Testis (tissue), 2 donors: ENCODE results near the gene PPP1R3D.

Experiments
- POLR2A ChIP-seq: fragments of 450-650 bp; IDR thresholded peaks from one replicate; pipeline ENCODE4 v1.6.1; 2017; ENCODE audit warnings: antibody characterized with exemption, mild to moderate bottlenecking, moderate library complexity
- TF ChIP-seq, protein P1 (sequence below), 3 experiments: fragments of 450-650 bp in 2 of 3; fragments of 200-600 bp in 1 of 3; sonication (generic) in 1 of 3; IDR thresholded peaks; one replicate each; pipeline ENCODE4 v1.5.1; 2016 to 2019; ENCODE audit warnings: antibody characterized with exemption in 3 of 3, mild to moderate bottlenecking in 2 of 3, moderate library complexity in 1 of 3

DNA sequence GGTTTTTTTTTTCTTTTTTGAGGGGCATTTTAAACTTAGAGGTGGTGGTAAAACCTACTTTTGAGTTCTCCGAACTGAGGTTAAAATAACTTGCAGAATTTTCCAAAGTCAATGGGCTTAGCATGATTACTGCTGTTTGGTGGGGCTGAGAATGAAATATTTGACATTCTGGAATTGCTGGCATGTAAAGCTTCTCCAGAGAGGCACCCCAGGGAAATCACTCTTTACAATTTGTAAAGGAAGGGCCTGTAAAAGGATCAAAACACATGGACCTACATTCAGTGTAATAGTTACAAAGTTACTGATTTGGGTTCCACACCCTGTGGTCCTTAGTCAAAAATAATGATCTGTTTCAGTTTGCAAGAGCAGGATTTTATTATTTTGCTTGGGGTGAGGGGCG is 5.6 kb upstream of the PPP1R3D start:
- TF ChIP-seq, protein P1, sequence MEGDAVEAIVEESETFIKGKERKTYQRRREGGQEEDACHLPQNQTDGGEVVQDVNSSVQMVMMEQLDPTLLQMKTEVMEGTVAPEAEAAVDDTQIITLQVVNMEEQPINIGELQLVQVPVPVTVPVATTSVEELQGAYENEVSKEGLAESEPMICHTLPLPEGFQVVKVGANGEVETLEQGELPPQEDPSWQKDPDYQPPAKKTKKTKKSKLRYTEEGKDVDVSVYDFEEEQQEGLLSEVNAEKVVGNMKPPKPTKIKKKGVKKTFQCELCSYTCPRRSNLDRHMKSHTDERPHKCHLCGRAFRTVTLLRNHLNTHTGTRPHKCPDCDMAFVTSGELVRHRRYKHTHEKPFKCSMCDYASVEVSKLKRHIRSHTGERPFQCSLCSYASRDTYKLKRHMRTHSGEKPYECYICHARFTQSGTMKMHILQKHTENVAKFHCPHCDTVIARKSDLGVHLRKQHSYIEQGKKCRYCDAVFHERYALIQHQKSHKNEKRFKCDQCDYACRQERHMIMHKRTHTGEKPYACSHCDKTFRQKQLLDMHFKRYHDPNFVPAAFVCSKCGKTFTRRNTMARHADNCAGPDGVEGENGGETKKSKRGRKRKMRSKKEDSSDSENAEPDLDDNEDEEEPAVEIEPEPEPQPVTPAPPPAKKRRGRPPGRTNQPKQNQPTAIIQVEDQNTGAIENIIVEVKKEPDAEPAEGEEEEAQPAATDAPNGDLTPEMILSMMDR (IDR thresholded peaks at IDR 0.05) = no peak
- TF ChIP-seq POLR2A = no peak
